GM12872 (cell line): ENCODE measurements around the gene PAXX.

Source experiments
- TF ChIP-seq, protein P1 (sequence below): IDR thresholded peaks from 3 replicates; pipeline ENCODE4 v1.5.1; 2011; ENCODE audit warnings: low read depth, mild to moderate bottlenecking, low read length, moderate library complexity; ENCODE audit not compliant: insufficient read depth

The PAXX gene

GRCh38 chr9:136992819-136993369 is 672 bp downstream of the PAXX start:
- TF ChIP-seq, protein P1, sequence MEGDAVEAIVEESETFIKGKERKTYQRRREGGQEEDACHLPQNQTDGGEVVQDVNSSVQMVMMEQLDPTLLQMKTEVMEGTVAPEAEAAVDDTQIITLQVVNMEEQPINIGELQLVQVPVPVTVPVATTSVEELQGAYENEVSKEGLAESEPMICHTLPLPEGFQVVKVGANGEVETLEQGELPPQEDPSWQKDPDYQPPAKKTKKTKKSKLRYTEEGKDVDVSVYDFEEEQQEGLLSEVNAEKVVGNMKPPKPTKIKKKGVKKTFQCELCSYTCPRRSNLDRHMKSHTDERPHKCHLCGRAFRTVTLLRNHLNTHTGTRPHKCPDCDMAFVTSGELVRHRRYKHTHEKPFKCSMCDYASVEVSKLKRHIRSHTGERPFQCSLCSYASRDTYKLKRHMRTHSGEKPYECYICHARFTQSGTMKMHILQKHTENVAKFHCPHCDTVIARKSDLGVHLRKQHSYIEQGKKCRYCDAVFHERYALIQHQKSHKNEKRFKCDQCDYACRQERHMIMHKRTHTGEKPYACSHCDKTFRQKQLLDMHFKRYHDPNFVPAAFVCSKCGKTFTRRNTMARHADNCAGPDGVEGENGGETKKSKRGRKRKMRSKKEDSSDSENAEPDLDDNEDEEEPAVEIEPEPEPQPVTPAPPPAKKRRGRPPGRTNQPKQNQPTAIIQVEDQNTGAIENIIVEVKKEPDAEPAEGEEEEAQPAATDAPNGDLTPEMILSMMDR, result no peak; the same call in 2 of the 3 replicates

DNA sequence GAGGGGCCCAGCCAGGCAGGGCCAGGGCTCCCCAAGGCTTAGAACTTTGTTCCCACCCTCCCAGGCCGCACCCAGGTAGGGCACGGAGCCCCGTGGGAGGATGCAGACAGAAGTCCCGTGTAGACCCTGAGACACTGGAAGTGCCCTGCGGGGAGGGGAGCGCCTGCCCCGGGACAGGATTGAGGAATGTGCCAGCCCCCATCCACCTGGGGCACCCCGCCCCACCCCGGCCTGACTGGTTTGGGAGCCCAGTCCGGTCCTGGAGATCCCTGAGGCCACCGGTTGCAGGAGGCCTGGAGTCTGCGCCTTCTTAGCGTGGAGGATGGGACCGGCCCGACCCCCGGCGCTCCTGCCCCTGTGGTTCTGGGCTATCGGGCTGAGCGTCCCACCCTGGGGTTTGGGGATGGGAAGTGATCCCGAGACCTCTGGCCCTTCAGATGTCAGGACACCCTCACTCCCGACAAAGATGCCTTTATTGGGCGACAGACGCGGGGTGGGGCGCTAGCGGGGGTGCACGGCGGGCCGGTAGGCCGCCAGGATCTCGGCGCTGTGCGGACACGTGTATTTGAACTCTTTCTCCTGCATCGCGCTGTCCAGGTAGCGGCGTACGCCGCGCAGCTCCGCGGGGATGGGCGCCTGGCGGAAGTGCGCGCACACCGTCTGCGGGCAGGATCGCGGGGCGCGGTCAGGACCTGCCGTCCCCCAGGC is 2.1 kb downstream of the PAXX start:
- TF ChIP-seq, protein P1, result no peak

- TF ChIP-seq, protein P1, result no peak
Measured at GRCh38 chr9:136994888-136995230, 2.6 kb downstream of the PAXX start.

DNA sequence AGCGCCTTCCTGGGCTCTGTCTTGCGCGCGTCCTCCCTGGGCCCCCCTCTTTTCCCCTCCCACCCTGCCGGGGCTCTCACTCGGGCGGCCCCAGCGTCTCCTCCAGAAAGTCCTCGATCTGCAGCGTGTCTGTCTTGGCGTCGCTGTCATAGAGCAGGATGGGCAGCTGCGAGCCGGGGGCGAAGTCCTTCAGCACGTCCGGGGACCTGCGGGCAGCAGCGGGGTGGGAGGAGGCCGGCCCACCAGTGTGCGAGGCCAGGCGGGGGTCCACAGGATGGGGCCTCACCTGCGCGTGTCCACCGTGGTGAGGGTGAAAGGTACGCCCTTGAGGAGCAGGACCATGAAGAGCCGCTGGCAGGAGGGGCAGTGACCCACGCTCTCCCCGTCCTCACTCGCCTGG is 3.1 kb downstream of the PAXX start:
- TF ChIP-seq, protein P1, result no peak

GRCh38 chr9:136995772-136996311 is 3.6 kb downstream of the PAXX start:
- TF ChIP-seq, protein P1, result no peak

- TF ChIP-seq, protein P1, result no peak
Measured at GRCh38 chr9:136996361-136997292, 4.4 kb downstream of the PAXX start, which contains the start of gene CLIC3. TSS of gene CLIC3 (minus strand) at chr9:136996568. CDS start at chr9:136996543, 25 bp downstream.

DNA sequence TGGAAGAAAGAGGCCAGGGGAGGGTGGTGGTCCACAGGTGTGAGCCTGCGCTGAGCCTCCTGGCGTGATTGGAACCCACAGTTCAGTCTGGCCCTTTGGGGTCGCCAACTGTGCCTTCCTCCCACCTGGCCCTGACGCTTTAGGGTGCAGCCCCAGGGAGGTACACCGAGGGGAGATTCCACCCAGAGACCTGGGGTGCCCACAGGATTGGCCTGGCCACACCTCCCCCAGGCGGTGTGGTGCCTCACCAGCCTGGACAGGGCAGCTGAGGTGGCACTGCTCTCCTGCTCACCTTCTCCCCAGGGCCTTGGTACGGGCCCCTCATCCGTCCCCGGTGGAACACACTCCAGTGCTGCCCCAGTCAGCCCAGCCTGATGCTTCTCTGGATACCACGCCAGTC is 5.1 kb downstream of the PAXX start:
- TF ChIP-seq, protein P1, result no peak
